Lower leg skin (tissue), 3 donors: ENCODE results near the gene IFNGR1.

Experiments used
- POLR2A ChIP-seq, 2 donors: fragments of 450-650 bp; IDR thresholded peaks; one replicate each; pipeline ENCODE4 v1.6.1; 2016 to 2017; ENCODE audit warnings: antibody characterized with exemption in 2 of 2, mild to moderate bottlenecking in 1 of 2, moderate library complexity in 1 of 2
- TF ChIP-seq, protein P1 (sequence below), 3 donors: fragments of 450-650 bp; IDR thresholded peaks; one replicate each; pipeline ENCODE4 v1.5.1; 2016; ENCODE audit warnings: antibody characterized with exemption in 3 of 3, mild to moderate bottlenecking in 3 of 3, moderate library complexity in 2 of 3

- TF ChIP-seq POLR2A (IDR thresholded peaks at IDR 0.05), result no peak
- TF ChIP-seq, protein P1, sequence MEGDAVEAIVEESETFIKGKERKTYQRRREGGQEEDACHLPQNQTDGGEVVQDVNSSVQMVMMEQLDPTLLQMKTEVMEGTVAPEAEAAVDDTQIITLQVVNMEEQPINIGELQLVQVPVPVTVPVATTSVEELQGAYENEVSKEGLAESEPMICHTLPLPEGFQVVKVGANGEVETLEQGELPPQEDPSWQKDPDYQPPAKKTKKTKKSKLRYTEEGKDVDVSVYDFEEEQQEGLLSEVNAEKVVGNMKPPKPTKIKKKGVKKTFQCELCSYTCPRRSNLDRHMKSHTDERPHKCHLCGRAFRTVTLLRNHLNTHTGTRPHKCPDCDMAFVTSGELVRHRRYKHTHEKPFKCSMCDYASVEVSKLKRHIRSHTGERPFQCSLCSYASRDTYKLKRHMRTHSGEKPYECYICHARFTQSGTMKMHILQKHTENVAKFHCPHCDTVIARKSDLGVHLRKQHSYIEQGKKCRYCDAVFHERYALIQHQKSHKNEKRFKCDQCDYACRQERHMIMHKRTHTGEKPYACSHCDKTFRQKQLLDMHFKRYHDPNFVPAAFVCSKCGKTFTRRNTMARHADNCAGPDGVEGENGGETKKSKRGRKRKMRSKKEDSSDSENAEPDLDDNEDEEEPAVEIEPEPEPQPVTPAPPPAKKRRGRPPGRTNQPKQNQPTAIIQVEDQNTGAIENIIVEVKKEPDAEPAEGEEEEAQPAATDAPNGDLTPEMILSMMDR (IDR thresholded peaks at IDR 0.05), result no peak
These were observed 28.5 kb upstream of the IFNGR1 start for GRCh38 chr6:137247724-137248123.
